Testis (tissue), 2 donors: ENCODE data around the gene PRKACB.

ENCODE experiments used
- POLR2A ChIP-seq: fragments of 450-650 bp; IDR thresholded peaks from one replicate; pipeline ENCODE4 v1.6.1; 2017; ENCODE audit warnings: antibody characterized with exemption, mild to moderate bottlenecking, moderate library complexity
- TF ChIP-seq, protein P1 (sequence below), 3 experiments: fragments of 450-650 bp in 2 of 3; fragments of 200-600 bp in 1 of 3; sonication (generic) in 1 of 3; IDR thresholded peaks; one replicate each; pipeline ENCODE4 v1.5.1; 2016 to 2019; ENCODE audit warnings: antibody characterized with exemption in 3 of 3, mild to moderate bottlenecking in 2 of 3, moderate library complexity in 1 of 3

DNA sequence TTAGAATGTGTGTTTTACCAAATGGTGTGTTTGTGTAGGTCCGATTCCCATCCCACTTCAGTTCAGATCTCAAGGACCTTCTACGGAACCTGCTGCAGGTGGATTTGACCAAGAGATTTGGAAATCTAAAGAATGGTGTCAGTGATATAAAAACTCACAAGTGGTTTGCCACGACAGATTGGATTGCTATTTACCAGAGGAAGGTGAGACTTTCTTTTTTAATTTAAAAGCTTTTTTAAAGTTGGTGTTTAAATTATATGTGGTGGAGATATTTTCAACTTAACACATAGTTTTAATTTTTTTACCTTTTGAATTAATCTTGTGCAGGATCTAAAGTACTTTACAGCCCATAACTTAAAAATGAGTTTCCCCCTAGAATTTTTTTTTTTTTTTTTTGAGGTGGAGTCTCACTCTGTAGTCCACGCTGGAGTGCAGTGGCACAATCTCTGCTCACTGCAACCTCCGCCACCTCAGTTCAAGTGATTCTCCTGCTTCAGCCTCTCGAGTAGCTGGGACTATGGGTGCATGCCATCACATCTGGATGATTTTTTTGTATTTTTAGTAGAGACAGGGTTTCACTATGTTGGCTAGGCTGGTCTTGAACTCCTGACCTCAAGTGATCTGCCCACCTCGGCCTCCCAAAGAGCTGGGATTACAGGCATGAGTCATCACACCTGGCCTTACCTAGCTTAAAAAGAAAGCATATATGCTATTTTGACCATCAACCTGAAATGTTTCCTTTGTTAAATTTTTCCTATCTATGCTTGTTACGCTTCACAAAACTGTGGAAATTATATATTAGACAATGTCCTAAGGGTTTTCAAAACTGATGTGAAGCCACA lies 70.3 kb downstream of the PRKACB start:
- TF ChIP-seq, protein P1, sequence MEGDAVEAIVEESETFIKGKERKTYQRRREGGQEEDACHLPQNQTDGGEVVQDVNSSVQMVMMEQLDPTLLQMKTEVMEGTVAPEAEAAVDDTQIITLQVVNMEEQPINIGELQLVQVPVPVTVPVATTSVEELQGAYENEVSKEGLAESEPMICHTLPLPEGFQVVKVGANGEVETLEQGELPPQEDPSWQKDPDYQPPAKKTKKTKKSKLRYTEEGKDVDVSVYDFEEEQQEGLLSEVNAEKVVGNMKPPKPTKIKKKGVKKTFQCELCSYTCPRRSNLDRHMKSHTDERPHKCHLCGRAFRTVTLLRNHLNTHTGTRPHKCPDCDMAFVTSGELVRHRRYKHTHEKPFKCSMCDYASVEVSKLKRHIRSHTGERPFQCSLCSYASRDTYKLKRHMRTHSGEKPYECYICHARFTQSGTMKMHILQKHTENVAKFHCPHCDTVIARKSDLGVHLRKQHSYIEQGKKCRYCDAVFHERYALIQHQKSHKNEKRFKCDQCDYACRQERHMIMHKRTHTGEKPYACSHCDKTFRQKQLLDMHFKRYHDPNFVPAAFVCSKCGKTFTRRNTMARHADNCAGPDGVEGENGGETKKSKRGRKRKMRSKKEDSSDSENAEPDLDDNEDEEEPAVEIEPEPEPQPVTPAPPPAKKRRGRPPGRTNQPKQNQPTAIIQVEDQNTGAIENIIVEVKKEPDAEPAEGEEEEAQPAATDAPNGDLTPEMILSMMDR (IDR thresholded peaks at IDR 0.05): no peak
- no peak for TF ChIP-seq POLR2A
